ENCODE results near the gene VWA5B1. TPM values are rescaled to one million over a fixed set of nuclear protein-coding genes. Genes with fewer than 3 reads are reported as not detected.

Gene VWA5B1
- total RNA-seq, 2 donors from 2014 or later: 0.51 TPM; not detected in 1

DNA sequence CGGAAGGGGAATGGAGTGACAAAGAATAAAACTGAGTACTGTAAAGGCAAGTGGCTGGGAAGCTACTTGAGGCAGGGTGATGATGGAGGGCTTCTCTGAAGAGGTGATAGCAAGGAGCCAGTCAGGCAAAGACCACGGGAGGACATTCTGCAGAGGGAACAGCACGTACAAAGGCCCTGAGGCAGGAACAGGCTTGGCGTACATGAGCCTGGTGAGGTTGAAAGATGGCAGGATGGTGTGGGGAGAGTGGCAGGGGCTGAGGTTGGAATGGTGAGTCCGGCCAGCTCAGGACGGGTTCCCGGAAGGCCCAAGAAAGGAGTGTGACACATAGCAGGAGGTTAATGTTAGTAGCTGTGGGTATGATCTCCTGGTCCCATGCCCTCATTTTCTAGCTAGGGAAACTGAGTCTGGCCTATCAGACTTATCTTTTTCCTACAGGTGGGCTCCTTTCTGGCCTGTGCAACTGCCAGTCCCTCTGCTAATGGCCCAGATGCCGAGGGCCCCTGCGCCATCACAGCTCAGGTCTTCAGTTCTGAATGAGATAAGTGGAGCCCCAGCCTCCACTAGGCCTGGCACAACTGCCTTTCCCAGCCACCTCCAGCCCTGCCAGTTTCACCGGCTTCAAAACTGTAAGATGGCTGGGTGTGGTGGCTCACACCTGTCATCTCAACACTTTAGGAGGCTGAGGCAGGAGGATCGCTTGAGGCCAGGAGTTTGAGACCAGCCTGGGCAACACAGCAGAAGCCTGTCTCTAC lies 87.0 kb downstream of the VWA5B1 start:
- WGBS: 94% methylated on average over 11 of the region's 11 CpGs
- no peak overlapping the region for H3K4me3 ChIP-seq
- no peaks in the 10 kb centered on the region for H3K27me3 ChIP-seq (replicated peaks; ENCODE audit: insufficient read depth)
- no peaks in the 10 kb centered on the region for H3K4me1 ChIP-seq (replicated peaks)
- H3K9me3 ChIP-seq: no peaks in the 10 kb centered on the region
- H3K36me3 ChIP-seq: no peaks in the 10 kb centered on the region
- TF ChIP-seq, protein P1, sequence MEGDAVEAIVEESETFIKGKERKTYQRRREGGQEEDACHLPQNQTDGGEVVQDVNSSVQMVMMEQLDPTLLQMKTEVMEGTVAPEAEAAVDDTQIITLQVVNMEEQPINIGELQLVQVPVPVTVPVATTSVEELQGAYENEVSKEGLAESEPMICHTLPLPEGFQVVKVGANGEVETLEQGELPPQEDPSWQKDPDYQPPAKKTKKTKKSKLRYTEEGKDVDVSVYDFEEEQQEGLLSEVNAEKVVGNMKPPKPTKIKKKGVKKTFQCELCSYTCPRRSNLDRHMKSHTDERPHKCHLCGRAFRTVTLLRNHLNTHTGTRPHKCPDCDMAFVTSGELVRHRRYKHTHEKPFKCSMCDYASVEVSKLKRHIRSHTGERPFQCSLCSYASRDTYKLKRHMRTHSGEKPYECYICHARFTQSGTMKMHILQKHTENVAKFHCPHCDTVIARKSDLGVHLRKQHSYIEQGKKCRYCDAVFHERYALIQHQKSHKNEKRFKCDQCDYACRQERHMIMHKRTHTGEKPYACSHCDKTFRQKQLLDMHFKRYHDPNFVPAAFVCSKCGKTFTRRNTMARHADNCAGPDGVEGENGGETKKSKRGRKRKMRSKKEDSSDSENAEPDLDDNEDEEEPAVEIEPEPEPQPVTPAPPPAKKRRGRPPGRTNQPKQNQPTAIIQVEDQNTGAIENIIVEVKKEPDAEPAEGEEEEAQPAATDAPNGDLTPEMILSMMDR (IDR thresholded peaks at IDR 0.05): no peak
- no peak for TF ChIP-seq POLR2AphosphoS5 (IDR thresholded peaks at IDR 0.05)
- no peak for TF ChIP-seq POLR2A (IDR thresholded peaks at IDR 0.05)
- DNase-seq (ENCODE audit: low spot score): no peak
- no peak overlapping the region for H3K27ac ChIP-seq
- intact Hi-C loops (cut with DNase I): loop anchor here (5.0 kb wide), 1 partner anchor 110 kb away; the partner anchor contains the start of gene CAMK2N1

DNA sequence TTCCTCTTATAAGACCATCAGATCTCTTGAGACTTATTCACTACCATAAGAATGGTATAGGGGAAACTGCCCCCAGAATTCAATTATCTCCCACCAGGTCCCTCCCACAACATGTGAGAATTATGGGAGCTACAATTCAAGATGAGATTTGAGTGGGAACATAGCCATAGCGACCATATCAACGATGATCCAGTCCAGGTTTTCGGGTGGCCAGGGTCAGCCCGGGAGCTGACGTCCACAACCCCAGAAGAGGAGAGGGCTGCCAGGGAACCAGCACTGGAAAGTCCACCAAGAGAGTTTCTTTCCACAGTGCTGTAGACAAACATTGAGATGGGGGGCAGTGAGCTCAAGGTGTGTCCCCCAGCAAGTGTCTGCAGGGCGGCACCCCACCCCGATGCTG lies 88.4 kb downstream of the VWA5B1 start:
- Histone ChIP-seq H3K36me3 (no peaks in the 10 kb centered on the region), H3K4me1 (replicated peaks) (no peaks in the 10 kb centered on the region), H3K9me3 (no peaks in the 10 kb centered on the region), H3K4me3 (no peak overlapping the region), H3K27me3 (replicated peaks; ENCODE audit: insufficient read depth) (no peaks in the 10 kb centered on the region), H3K27ac (no peak overlapping the region)
- DNase-seq (ENCODE audit: low spot score): no peak
- intact Hi-C loops (cut with DNase I): loop anchor here (5.0 kb wide), 1 partner anchor 108 kb away; the partner anchor contains the start of gene CAMK2N1
- TF ChIP-seq POLR2A (IDR thresholded peaks at IDR 0.05) (no peak), POLR2AphosphoS5 (IDR thresholded peaks at IDR 0.05) (no peak)
- TF ChIP-seq, protein P1 (IDR thresholded peaks at IDR 0.05): no peak
- 65% methylated on average over 7 of the region's 7 CpGs for WGBS

- intact Hi-C loops (cut with DNase I): no loop called here
- Histone ChIP-seq H3K4me1 (replicated peaks) (no peaks in the 10 kb centered on the region), H3K9me3 (no peaks in the 10 kb centered on the region), H3K27me3 (replicated peaks; ENCODE audit: insufficient read depth) (no peaks in the 10 kb centered on the region), H3K36me3 (no peaks in the 10 kb centered on the region), H3K27ac (no peak overlapping the region), H3K4me3 (no peak overlapping the region)
- TF ChIP-seq, protein P1 (IDR thresholded peaks at IDR 0.05): no peak
- TF ChIP-seq POLR2A (IDR thresholded peaks at IDR 0.05): no peak
- no peak for TF ChIP-seq POLR2AphosphoS5 (IDR thresholded peaks at IDR 0.05)
- WGBS: 76% methylated on average over 6 of the region's 6 CpGs
- no peak for DNase-seq (ENCODE audit: low spot score)
Observed at GRCh38 chr1:20380175-20380574, 89.5 kb downstream of the VWA5B1 start.

GRCh38 chr1:20380616-20381035 lies 90.0 kb downstream of the VWA5B1 start:
- H3K4me1 ChIP-seq (replicated peaks): no peaks in the 10 kb centered on the region
- H3K9me3 ChIP-seq: no peaks in the 10 kb centered on the region
- intact Hi-C loops (cut with DNase I): no loop called here
- no peaks in the 10 kb centered on the region for H3K27me3 ChIP-seq (replicated peaks; ENCODE audit: insufficient read depth)
- no peak overlapping the region for H3K27ac ChIP-seq
- no peaks in the 10 kb centered on the region for H3K36me3 ChIP-seq
- TF ChIP-seq POLR2AphosphoS5 (IDR thresholded peaks at IDR 0.05): no peak
- H3K4me3 ChIP-seq: no peak overlapping the region
- DNase-seq (ENCODE audit: low spot score): no peak
- WGBS: 61% methylated on average over 11 of the region's 11 CpGs

- DNase-seq (ENCODE audit: low spot score): no peak
- Histone ChIP-seq H3K4me1 (replicated peaks) (no peaks in the 10 kb centered on the region), H3K36me3 (no peaks in the 10 kb centered on the region), H3K4me3 (no peak overlapping the region), H3K27me3 (replicated peaks; ENCODE audit: insufficient read depth) (peaks cover 1% of the 10 kb centered on the region), H3K27ac (no peak overlapping the region), H3K9me3 (no peaks in the 10 kb centered on the region)
- WGBS: 91% methylated on average over 5 of the region's 5 CpGs
- intact Hi-C loops (cut with DNase I): no loop called here
- TF ChIP-seq POLR2A (IDR thresholded peaks at IDR 0.05) (no peak), POLR2AphosphoS5 (IDR thresholded peaks at IDR 0.05) (no peak)
- TF ChIP-seq, protein P1 (IDR thresholded peaks at IDR 0.05): no peak
Observed at GRCh38 chr1:20381045-20381641, 90.5 kb downstream of the VWA5B1 start.

Measured in prostate gland (tissue), 2 donors.